Measurements from ENCODE around the gene EP300.

EP300 gene

DNA sequence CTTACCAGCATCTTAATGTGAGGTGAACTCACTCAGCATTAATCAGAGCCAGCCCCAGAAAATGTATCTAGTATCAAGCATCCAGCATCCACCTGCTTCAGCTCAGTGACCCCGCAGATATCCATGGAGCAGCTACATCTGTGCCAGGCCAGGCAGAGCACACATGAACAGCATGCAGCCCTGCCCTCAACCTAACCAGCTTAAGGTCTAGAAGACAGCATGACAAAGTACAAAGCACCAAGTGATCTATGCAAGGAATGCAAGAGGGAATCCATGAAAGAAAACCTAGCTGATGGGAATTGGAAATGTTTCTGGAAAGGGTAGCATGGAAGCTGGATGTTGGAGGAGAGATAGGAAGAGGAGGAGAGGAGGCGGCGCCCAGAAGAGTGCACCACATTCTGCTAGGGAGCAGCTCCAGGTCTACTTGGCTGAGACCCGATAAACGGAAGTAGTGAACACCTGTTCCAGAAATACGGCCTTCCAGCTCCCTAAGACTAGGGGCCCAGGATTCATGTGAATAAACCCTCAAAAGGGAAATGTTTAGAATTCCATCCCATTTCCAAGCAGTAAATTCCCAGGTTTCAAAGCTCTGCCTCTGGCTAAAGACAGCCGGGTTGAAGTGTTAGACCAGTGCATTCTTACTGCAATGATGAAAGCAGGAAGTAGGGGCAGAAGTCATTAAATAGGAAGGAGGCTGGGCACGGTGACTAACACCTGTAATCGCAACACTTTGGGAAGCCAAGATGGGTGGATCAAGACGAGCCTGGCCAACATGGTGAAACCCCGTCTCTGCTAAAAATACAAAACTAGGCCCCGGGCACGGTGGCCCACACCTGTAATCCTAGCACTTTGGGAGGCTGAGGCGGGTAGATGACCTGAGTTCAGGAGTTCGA, 89.2 kb downstream of the EP300 start:
- no peak overlapping the region for H3K4me3 ChIP-seq (ENCODE audit: low read depth, low read length)
- TF ChIP-seq, protein P1, sequence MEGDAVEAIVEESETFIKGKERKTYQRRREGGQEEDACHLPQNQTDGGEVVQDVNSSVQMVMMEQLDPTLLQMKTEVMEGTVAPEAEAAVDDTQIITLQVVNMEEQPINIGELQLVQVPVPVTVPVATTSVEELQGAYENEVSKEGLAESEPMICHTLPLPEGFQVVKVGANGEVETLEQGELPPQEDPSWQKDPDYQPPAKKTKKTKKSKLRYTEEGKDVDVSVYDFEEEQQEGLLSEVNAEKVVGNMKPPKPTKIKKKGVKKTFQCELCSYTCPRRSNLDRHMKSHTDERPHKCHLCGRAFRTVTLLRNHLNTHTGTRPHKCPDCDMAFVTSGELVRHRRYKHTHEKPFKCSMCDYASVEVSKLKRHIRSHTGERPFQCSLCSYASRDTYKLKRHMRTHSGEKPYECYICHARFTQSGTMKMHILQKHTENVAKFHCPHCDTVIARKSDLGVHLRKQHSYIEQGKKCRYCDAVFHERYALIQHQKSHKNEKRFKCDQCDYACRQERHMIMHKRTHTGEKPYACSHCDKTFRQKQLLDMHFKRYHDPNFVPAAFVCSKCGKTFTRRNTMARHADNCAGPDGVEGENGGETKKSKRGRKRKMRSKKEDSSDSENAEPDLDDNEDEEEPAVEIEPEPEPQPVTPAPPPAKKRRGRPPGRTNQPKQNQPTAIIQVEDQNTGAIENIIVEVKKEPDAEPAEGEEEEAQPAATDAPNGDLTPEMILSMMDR (IDR thresholded peaks at IDR 0.05; ENCODE audit: low read depth, low read length) = no peak

DNA sequence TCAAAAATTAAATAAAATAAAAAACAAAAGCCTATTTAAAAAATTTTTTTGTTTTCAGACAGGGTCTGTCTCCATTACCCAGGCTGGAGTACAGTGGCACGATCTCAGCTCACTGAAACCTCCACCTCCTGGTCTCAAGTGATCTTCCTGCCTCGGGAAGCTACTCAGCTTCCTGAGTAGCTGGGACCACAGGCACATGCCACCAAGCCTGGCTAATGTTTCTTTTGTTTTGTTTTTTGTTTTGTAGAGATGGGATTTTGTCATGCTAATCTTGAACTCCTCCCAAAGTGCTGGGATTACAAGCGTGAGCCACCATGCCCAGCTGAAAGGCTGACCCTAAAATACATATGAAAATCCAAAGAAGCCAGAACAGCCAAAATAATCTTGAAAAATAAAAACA, 92.3 kb downstream of the EP300 start:
- TF ChIP-seq, protein P1 (IDR thresholded peaks at IDR 0.05; ENCODE audit: low read depth, low read length) = no peak
- no peak overlapping the region for H3K4me3 ChIP-seq (ENCODE audit: low read depth, low read length)

- H3K4me3 ChIP-seq (ENCODE audit: low read depth, low read length) = no peak overlapping the region
- TF ChIP-seq, protein P1 (IDR thresholded peaks at IDR 0.05; ENCODE audit: low read depth, low read length) = no peak
Measured at GRCh38 chr22:41191467-41191866, 99.1 kb downstream of the EP300 start.

DNA sequence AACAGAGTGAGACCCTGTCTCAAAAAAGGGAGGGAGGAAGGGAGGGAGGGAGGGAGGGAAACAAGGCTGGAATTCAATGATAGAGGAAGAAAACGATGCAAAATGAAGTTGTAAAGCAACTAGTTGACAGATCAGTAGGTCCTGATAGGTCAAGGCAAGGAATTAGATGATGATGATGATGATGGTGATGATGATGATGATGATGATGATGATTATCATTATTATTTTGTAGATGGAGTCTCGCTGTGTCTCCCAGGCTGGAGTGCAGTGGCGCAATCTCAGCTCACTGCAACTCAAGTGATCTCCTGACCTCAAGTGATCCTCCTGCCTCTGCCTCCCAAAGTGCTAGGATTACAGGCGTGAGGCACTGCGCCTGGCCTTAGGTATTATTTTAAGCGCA, 101.4 kb downstream of the EP300 start:
- TF ChIP-seq, protein P1 (IDR thresholded peaks at IDR 0.05; ENCODE audit: low read depth, low read length) = no peak
- no peak overlapping the region for H3K4me3 ChIP-seq (ENCODE audit: low read depth, low read length)

DNA sequence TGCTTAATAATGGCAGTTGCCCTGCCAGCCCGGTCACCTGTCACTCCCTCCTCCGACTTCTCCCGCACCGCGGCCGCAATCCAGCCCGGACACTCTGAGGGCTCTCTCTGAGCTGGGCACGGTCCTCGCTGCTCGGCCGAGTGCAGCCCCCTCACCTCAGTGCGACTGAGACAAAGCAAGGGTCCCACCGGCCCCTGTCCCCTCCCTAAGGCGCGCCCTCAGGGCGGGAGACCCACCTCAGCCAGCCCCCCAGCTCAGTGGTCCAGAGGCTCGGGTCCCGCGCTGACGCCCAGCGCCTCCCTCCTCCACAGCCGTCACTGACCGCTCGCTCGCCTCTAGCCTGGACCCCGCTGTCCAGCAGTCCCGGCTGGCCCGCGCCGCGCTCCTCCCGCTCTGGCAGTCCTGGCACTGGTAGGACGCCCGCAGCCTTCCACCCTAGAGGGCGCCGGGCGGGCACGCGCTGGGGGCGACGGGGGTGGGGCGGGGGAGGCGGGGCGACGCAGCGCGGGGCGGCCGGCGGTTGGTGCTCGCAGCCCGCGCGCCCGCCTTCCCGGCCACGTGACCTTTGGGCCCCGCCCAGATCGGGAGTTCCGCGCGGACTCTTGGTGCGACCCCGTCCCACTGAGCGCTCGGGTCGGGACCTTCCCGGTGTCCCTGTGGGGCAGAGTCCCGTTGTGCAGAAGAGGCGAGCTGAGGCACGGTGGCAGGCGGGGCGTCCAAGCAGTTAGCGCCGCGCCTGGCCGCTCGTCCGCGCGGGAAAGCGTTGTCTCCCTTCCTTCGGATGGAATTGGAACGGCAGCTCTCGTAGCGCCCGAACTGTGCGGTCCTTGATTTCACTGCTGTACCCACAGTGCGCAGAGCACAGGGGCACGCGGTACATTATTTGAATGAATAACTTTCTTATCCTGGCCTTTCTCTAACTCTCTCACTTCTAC, 104.9 kb downstream of the EP300 start:
- peak overlapping the region; percentile 69 for H3K4me3 ChIP-seq (ENCODE audit: low read depth, low read length)
- TF ChIP-seq, protein P1 (IDR thresholded peaks at IDR 0.05; ENCODE audit: low read depth, low read length) = no peak

DNA sequence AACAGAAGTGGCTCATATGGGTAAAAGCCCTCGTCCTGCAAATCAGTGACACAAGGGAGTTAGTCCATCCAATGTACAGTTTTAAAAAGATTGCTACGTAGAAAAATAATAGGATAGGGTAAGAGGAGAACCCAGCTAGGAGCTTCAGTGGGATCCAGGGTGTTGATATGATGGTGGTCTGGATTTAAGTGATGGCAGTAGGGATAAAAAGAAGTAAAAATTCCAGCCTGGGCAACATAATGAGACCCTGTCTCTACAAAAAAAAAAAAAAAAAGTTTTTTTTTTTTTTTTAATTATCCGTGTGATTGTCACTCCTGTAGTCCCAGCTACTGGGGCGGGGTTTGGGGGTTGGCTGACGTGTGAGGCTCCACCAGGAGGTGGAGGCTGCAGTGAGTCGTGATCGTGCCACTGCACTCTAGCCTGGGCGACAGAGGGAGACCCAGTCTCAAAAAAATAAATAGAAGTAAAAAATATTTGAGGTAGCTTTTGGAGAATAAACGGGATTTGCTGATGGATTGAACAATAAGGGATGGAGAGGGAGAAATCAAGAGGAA, 105.7 kb downstream of the EP300 start:
- TF ChIP-seq, protein P1 (IDR thresholded peaks at IDR 0.05; ENCODE audit: low read depth, low read length) = no peak

More for the DNA sequence above, 105.7 kb downstream of the EP300 start:
- peak overlapping the region; percentile 69 for H3K4me3 ChIP-seq (ENCODE audit: low read depth, low read length)

Measured in WI38 (cell line).